Measurements from ENCODE around the gene FUT3. TPM values are rescaled to one million over a fixed set of nuclear protein-coding genes. Genes with fewer than 3 reads are reported as not detected.

The FUT3 gene
- total and polyA plus RNA-seq, 2 experiments from 2014 or later: not detected

GRCh38 chr19:5793188-5793587, 58.1 kb downstream of the FUT3 start:
- no peak for DNase-seq
- no peak overlapping the region for H3K4me2 ChIP-seq (ENCODE audit: unreplicated experiment)
- H3K27ac ChIP-seq: no peak overlapping the region
- H4K20me1 ChIP-seq (ENCODE audit: insufficient read depth): no peaks in the 10 kb centered on the region
- no peaks in the 10 kb centered on the region for H3K9me2 ChIP-seq (ENCODE audit: insufficient read depth)
- H3K9me3 ChIP-seq (ENCODE audit: low read depth): no peaks in the 10 kb centered on the region
- H2AFZ ChIP-seq: no peak overlapping the region
- no peaks in the 10 kb centered on the region for H3F3A ChIP-seq (ENCODE audit: insufficient read depth)
- H3K4me1 ChIP-seq (ENCODE audit: insufficient read depth): no peaks in the 10 kb centered on the region
- 67 to 71% methylated on average over 3 of the region's 3 CpGs for WGBS, 2 experiments (ENCODE audit: low coverage in 1 of 2, low lambda C conversion rate in 2 of 2, missing lambda C conversion rate in 2 of 2)
- TF ChIP-seq EZH2 (IDR thresholded peaks at IDR 0.05; ENCODE audit: insufficient read depth, poor library complexity, severe bottlenecking) (no peak), EZH2phosphoT487 (IDR thresholded peaks at IDR 0.05; ENCODE audit: insufficient read depth, low read depth) (no peak)
- H3K27me3 ChIP-seq (replicated peaks; ENCODE audit: insufficient read depth): no peaks in the 10 kb centered on the region
- no peak overlapping the region for H3K9ac ChIP-seq
- H3K4me3 ChIP-seq: no peak overlapping the region
- no peaks in the 10 kb centered on the region for H3K36me3 ChIP-seq (ENCODE audit: low read depth)
- peaks cover 15% of the 10 kb centered on the region for H3K79me2 ChIP-seq (ENCODE audit: insufficient read depth)
- in situ Hi-C loops (cut with MboI): no loop called here

Other genes with a start within 250 kb of the FUT3 start
- gene SAFB2, start 228.7 kb downstream of the FUT3 start, total RNA-seq (2014; rRNA removed; shearing (Covaris generic)): 17.6 and 24.2 TPM in 2 replicates
- gene SAFB2, start 228.7 kb downstream of the FUT3 start, polyA plus RNA-seq (2016; fragmentation: Nextera tagmentation; extraction: Ambion mirVana): 32.4 and 37.2 TPM in 2 replicates
- gene SAFB, start 228.4 kb downstream of the FUT3 start, total RNA-seq (2014; rRNA removed; shearing (Covaris generic)): 28.6 and 36.5 TPM in 2 replicates
- gene SAFB, start 228.4 kb downstream of the FUT3 start, polyA plus RNA-seq (2016; fragmentation: Nextera tagmentation; extraction: Ambion mirVana): 49.1 and 49.4 TPM in 2 replicates
- gene MICOS13, start 170.9 kb downstream of the FUT3 start, total RNA-seq (2014; rRNA removed; shearing (Covaris generic)): 39.8 and 44.5 TPM in 2 replicates
- gene MICOS13, start 170.9 kb downstream of the FUT3 start, polyA plus RNA-seq (2016; fragmentation: Nextera tagmentation; extraction: Ambion mirVana): 147 and 157 TPM in 2 replicates
- gene HSD11B1L, start 170.4 kb downstream of the FUT3 start, total RNA-seq (2014; rRNA removed; shearing (Covaris generic)): 23.8 and 30.7 TPM in 2 replicates
- gene HSD11B1L, start 170.4 kb downstream of the FUT3 start, polyA plus RNA-seq (2016; fragmentation: Nextera tagmentation; extraction: Ambion mirVana): 10.9 and 13.4 TPM in 2 replicates
- gene RPL36, start 161.2 kb downstream of the FUT3 start, total RNA-seq (2014; rRNA removed; shearing (Covaris generic)): 503 and 678 TPM in 2 replicates
- gene RPL36, start 161.2 kb downstream of the FUT3 start, polyA plus RNA-seq (2016; fragmentation: Nextera tagmentation; extraction: Ambion mirVana): 1,118 and 1,128 TPM in 2 replicates
- gene LONP1, start 131.3 kb downstream of the FUT3 start, total RNA-seq (2014; rRNA removed; shearing (Covaris generic)): 119 and 123 TPM in 2 replicates
- 73.7 and 77.5 TPM in 2 replicates for gene LONP1, start 131.3 kb downstream of the FUT3 start, polyA plus RNA-seq (2016; fragmentation: Nextera tagmentation; extraction: Ambion mirVana)
- gene CATSPERD, start 130.8 kb downstream of the FUT3 start, total RNA-seq (2014; rRNA removed; shearing (Covaris generic)): 0.22 TPM in 1 of 2 replicates, not detected in the other
- gene CATSPERD, start 130.8 kb downstream of the FUT3 start, polyA plus RNA-seq (2016; fragmentation: Nextera tagmentation; extraction: Ambion mirVana): not detected in 2 replicates
- 0.25 TPM in 1 of 2 replicates, not detected in the other for gene PRR22, start 66.7 kb downstream of the FUT3 start, total RNA-seq (2014; rRNA removed; shearing (Covaris generic))
- 0.14 and 0.19 TPM in 2 replicates for gene PRR22, start 66.7 kb downstream of the FUT3 start, polyA plus RNA-seq (2016; fragmentation: Nextera tagmentation; extraction: Ambion mirVana)
- gene DUS3L, start 60.3 kb downstream of the FUT3 start, total RNA-seq (2014; rRNA removed; shearing (Covaris generic)): 18.6 and 18.8 TPM in 2 replicates
- 15.6 and 17.1 TPM in 2 replicates for gene DUS3L, start 60.3 kb downstream of the FUT3 start, polyA plus RNA-seq (2016; fragmentation: Nextera tagmentation; extraction: Ambion mirVana)
- gene NRTN, start 46.4 kb downstream of the FUT3 start, total RNA-seq (2014; rRNA removed; shearing (Covaris generic)): not detected in 2 replicates
- gene NRTN, start 46.4 kb downstream of the FUT3 start, polyA plus RNA-seq (2016; fragmentation: Nextera tagmentation; extraction: Ambion mirVana): not detected in 2 replicates
- not detected in 2 replicates for gene FUT6, start 11.7 kb downstream of the FUT3 start, total RNA-seq (2014; rRNA removed; shearing (Covaris generic))
- not detected in 2 replicates for gene FUT6, start 11.7 kb downstream of the FUT3 start, polyA plus RNA-seq (2016; fragmentation: Nextera tagmentation; extraction: Ambion mirVana)
- not detected in 2 replicates for gene FUT5, start 19.1 kb upstream of the FUT3 start, total RNA-seq (2014; rRNA removed; shearing (Covaris generic))
- gene FUT5, start 19.1 kb upstream of the FUT3 start, polyA plus RNA-seq (2016; fragmentation: Nextera tagmentation; extraction: Ambion mirVana): not detected in 2 replicates
- 215 and 231 TPM in 2 replicates for gene NDUFA11, start 52.3 kb upstream of the FUT3 start, total RNA-seq (2014; rRNA removed; shearing (Covaris generic))
- 585 and 588 TPM in 2 replicates for gene NDUFA11, start 52.3 kb upstream of the FUT3 start, polyA plus RNA-seq (2016; fragmentation: Nextera tagmentation; extraction: Ambion mirVana)
- 3.8 and 4.4 TPM in 2 replicates for gene VMAC, start 53.4 kb upstream of the FUT3 start, total RNA-seq (2014; rRNA removed; shearing (Covaris generic))
- gene VMAC, start 53.4 kb upstream of the FUT3 start, polyA plus RNA-seq (2016; fragmentation: Nextera tagmentation; extraction: Ambion mirVana): 1.8 and 2.1 TPM in 2 replicates
- 5.1 and 16.1 TPM in 2 replicates for gene CAPS, start 62.8 kb upstream of the FUT3 start, total RNA-seq (2014; rRNA removed; shearing (Covaris generic))
- 6.7 and 7.0 TPM in 2 replicates for gene CAPS, start 62.8 kb upstream of the FUT3 start, polyA plus RNA-seq (2016; fragmentation: Nextera tagmentation; extraction: Ambion mirVana)
- gene RANBP3, start 126.7 kb upstream of the FUT3 start, total RNA-seq (2014; rRNA removed; shearing (Covaris generic)): 41.8 and 53.5 TPM in 2 replicates
- gene RANBP3, start 126.7 kb upstream of the FUT3 start, polyA plus RNA-seq (2016; fragmentation: Nextera tagmentation; extraction: Ambion mirVana): 50.0 and 51.7 TPM in 2 replicates

Data from GM23248 (cell line).